H1 (cell line): ENCODE data around the gene ASCC3. TPM values are rescaled to one million over a fixed set of nuclear protein-coding genes. Genes with fewer than 3 reads are reported as not detected.

Experiments
- CTCF ChIA-PET: fragments of 300-600 bp; sonication (Branson Sonifier 250); formaldehyde crosslinking; loops from one replicate; lab custom pipeline; 2021; ENCODE audit not compliant: partially characterized antibody; lab: Charles Lee
- POLR2A ChIA-PET: fragments of 300-600 bp; sonication (Branson Sonifier 250); formaldehyde crosslinking; loops from one replicate; lab custom pipeline; 2021; ENCODE audit warnings: inconsistent platforms; ENCODE audit not compliant: partially characterized antibody; lab: Charles Lee
- DNase-seq, 2 experiments: peaks; one replicate each; pipeline versions ENCODE4 v3.0.0 to v3.0.0-alpha.2; 2010 to 2022; ENCODE audit warnings: low spot score in 2 of 2, low read depth in 1 of 2, mixed read lengths in 1 of 2
- FAIRE-seq: peaks from 2 replicates; lab custom pipeline; 2011; peaks lifted over from hg19 to GRCh38; lab: Jason Lieb, UNC
- H2AFZ ChIP-seq: 2 replicates; pipeline ENCODE4 v1.8.1; 2012; ENCODE audit warnings: low read length, inconsistent platforms
- H2AK5ac ChIP-seq: 2 replicates; pipeline ENCODE4 v1.6.1; 2013; ENCODE audit warnings: low read depth, low read length
- H2BK120ac ChIP-seq: replicated peaks from 2 replicates; pipeline ENCODE3; 2013; ENCODE audit warnings: low read depth, low read length, inconsistent platforms
- H2BK12ac ChIP-seq: 2 replicates; pipeline ENCODE4 v1.6.1; 2013; ENCODE audit warnings: low read depth, low read length
- H2BK15ac ChIP-seq: 2 replicates; pipeline ENCODE4 v1.6.1; 2013; ENCODE audit warnings: low read length
- H2BK20ac ChIP-seq: 2 replicates; pipeline ENCODE4 v1.6.1; 2013; ENCODE audit warnings: low read length
- H2BK5ac ChIP-seq: 2 replicates; pipeline ENCODE4 v1.6.1; 2013; ENCODE audit warnings: low read depth, low read length
- H3K14ac ChIP-seq: 2 replicates; pipeline ENCODE4 v1.6.1; 2013; ENCODE audit warnings: inconsistent platforms; ENCODE audit not compliant: insufficient read length
- H3K18ac ChIP-seq: 2 replicates; pipeline ENCODE4 v1.6.1; 2013; ENCODE audit warnings: low read length; ENCODE audit errors: extremely low read depth
- H3K23ac ChIP-seq: 2 replicates; pipeline ENCODE4 v1.6.1; 2013; ENCODE audit warnings: inconsistent platforms; ENCODE audit not compliant: insufficient read length
- H3K23me2 ChIP-seq: 2 replicates; pipeline ENCODE4 v1.6.1; 2013; ENCODE audit warnings: low read depth, low read length
- H3K27ac ChIP-seq: 2 replicates; pipeline ENCODE4 v1.6.1; 2011; ENCODE audit warnings: low read depth, low read length, inconsistent platforms
- H3K27me3 ChIP-seq, 4 experiments: replicated peaks in 1 of 4; 1 replicate in 1 of 4; 2 replicates in 3 of 4; pipeline versions ENCODE4 v1.6.1 to v1.8.1; 2011 to 2013; ENCODE audit warnings: low read length in 3 of 4, mild to moderate bottlenecking in 3 of 4, inconsistent platforms in 2 of 4, mixed read lengths in 2 of 4, moderate library complexity in 1 of 4; ENCODE audit not compliant: control insufficient read depth in 3 of 4, insufficient read depth in 3 of 4; ENCODE audit errors: extremely low read depth in 1 of 4
- H3K36me3 ChIP-seq, 4 experiments: 2 replicates each; pipeline versions ENCODE4 v1.6.1 to v1.8.1; 2011 to 2013; ENCODE audit warnings: mild to moderate bottlenecking in 4 of 4, low read length in 3 of 4, moderate library complexity in 2 of 4, control low read depth in 1 of 4, inconsistent platforms in 1 of 4; ENCODE audit not compliant: insufficient read depth in 4 of 4, control insufficient read depth in 2 of 4
- H3K4ac ChIP-seq: replicated peaks from 2 replicates; pipeline ENCODE3; 2013; ENCODE audit warnings: low read length, low read depth, mixed read lengths, inconsistent platforms; ENCODE audit not compliant: insufficient read length
- H3K4me1 ChIP-seq, 4 experiments: replicated peaks in 1 of 4; 1 replicate in 1 of 4; 2 replicates in 3 of 4; pipeline versions ENCODE4 v1.6.1 to v1.8.1; 2011 to 2013; ENCODE audit warnings: low read length in 3 of 4, inconsistent platforms in 2 of 4, mixed read lengths in 1 of 4; ENCODE audit not compliant: insufficient read depth in 4 of 4, control insufficient read depth in 3 of 4
- H3K4me2 ChIP-seq, 2 experiments: 2 replicates each; pipeline versions ENCODE4 v1.6.1 to v1.8.1; 2011 to 2013; ENCODE audit warnings: low read depth in 2 of 2, low read length in 2 of 2, control low read depth in 1 of 2, inconsistent platforms in 1 of 2, mild to moderate bottlenecking in 1 of 2; ENCODE audit not compliant: insufficient read depth in 1 of 2
- H3K4me3 ChIP-seq, 4 experiments: fragments of 200-600, 300-600 bp in 1 of 4; sonication (generic), shearing (Covaris generic), sonication (Bioruptor Twin) in 1 of 4; 2 replicates each; pipeline versions ENCODE4 v1.5.1 to v1.8.1; 2011 to 2016; ENCODE audit warnings: low read length in 4 of 4, low read depth in 3 of 4, control low read depth in 2 of 4, inconsistent platforms in 2 of 4, mild to moderate bottlenecking in 2 of 4, mixed read lengths in 1 of 4, moderate library complexity in 1 of 4; ENCODE audit not compliant: insufficient read depth in 2 of 4; ENCODE audit errors: extremely low read depth in 1 of 4
- H3K56ac ChIP-seq: replicated peaks from 2 replicates; pipeline ENCODE3; 2013; ENCODE audit warnings: low read depth, mild to moderate bottlenecking, mixed read lengths, low read length, inconsistent platforms; ENCODE audit not compliant: insufficient read length
- H3K79me1 ChIP-seq: 2 replicates; pipeline ENCODE4 v1.6.1; 2013; ENCODE audit warnings: low read depth, low read length, control low read depth
- H3K79me2 ChIP-seq, 2 experiments: 2 replicates each; pipeline versions ENCODE4 v1.6.1 to v1.8.1; 2012 to 2013; ENCODE audit warnings: low read length in 2 of 2, mild to moderate bottlenecking in 2 of 2, inconsistent platforms in 1 of 2; ENCODE audit not compliant: insufficient read depth in 2 of 2, control insufficient read depth in 1 of 2
- H3K9ac ChIP-seq, 4 experiments: replicated peaks in 1 of 4; 1 replicate in 1 of 4; 2 replicates in 3 of 4; pipeline versions ENCODE4 v1.6.1 to v1.8.1; 2011 to 2013; ENCODE audit warnings: low read depth in 3 of 4, low read length in 3 of 4, control low read depth in 2 of 4, mild to moderate bottlenecking in 2 of 4, moderate library complexity in 2 of 4, inconsistent platforms in 1 of 4; ENCODE audit errors: extremely low read depth in 1 of 4
- H3K9me3 ChIP-seq, 2 experiments: 2 replicates each; pipeline versions ENCODE4 v1.6.1 to v1.8.1; 2012 to 2013; ENCODE audit warnings: mild to moderate bottlenecking in 2 of 2, moderate library complexity in 2 of 2, control low read depth in 1 of 2, inconsistent platforms in 1 of 2, low read depth in 1 of 2, low read length in 1 of 2, mixed read lengths in 1 of 2; ENCODE audit not compliant: insufficient read depth in 2 of 2
- H4K20me1 ChIP-seq, 2 experiments: replicated peaks in 1 of 2; 2 replicates each; pipeline versions ENCODE3 to v1.8.1; 2011 to 2013; ENCODE audit warnings: inconsistent platforms in 2 of 2, low read length in 2 of 2, mild to moderate bottlenecking in 1 of 2; ENCODE audit not compliant: insufficient read depth in 2 of 2, control insufficient read depth in 1 of 2
- H4K5ac ChIP-seq: 2 replicates; pipeline ENCODE4 v1.6.1; 2013; ENCODE audit warnings: low read length, low read depth, mixed read lengths, inconsistent platforms; ENCODE audit not compliant: insufficient read length
- H4K8ac ChIP-seq: 2 replicates; pipeline ENCODE4 v1.8.0; 2013; ENCODE audit warnings: mild to moderate bottlenecking, moderate library complexity, low read length, inconsistent platforms; ENCODE audit not compliant: insufficient read depth; ENCODE audit errors: extremely low read depth
- H4K91ac ChIP-seq: replicated peaks from 2 replicates; pipeline ENCODE3; 2013; ENCODE audit warnings: low read length, mixed read lengths, inconsistent platforms; ENCODE audit not compliant: insufficient read length
- CTCF ChIP-seq, 3 experiments: IDR thresholded peaks; 1 replicate in 2 of 3; 2 replicates in 1 of 3; pipeline versions ENCODE4 v1.5.1 to v1.6.1; 2011; ENCODE audit warnings: low read length in 3 of 3, mild to moderate bottlenecking in 3 of 3, inconsistent platforms in 2 of 3, low read depth in 1 of 3, moderate library complexity in 1 of 3; ENCODE audit not compliant: insufficient read depth in 1 of 3; ENCODE audit errors: control extremely low read depth in 1 of 3
- MAX ChIP-seq: IDR thresholded peaks from 2 replicates; pipeline ENCODE4 v1.6.1; 2012; ENCODE audit warnings: inconsistent platforms
- RAD21 ChIP-seq, 2 experiments: IDR thresholded peaks in 1 of 2; conservative IDR thresholded peaks in 1 of 2; 2 replicates each; pipeline ENCODE4 v1.6.1; 2011; ENCODE audit warnings: low read depth in 2 of 2, low read length in 2 of 2, improper control_type of control experiment in 1 of 2, inconsistent platforms in 1 of 2, mild to moderate bottlenecking in 1 of 2, moderate library complexity in 1 of 2
- polyA plus RNA-seq, 7 experiments: library from polyadenylated mRNA; depleted of rRNA in 3 of 7; stranded (reverse) in 5 of 7; unstranded in 2 of 7; fragments of >200 nt in 5 of 7; fragments of 200-250 nt in 2 of 7; gene quantifications; 1 replicate in 5 of 7; 2 replicates in 1 of 7; 4 replicates in 1 of 7; pipeline versions ENCODE4 v1.2.1 to v1.2.3, GENCODE V29; 2011 to 2013; ENCODE audit warnings: missing spikeins in 2 of 7, mixed read lengths in 2 of 7
- total RNA-seq: library from RNA; stranded (reverse); fragmentation: NEBNext Ultra II Directional; extraction: Animal tissue kit (Norgen Biotek cat#: 25700); gene quantifications from 2 replicates; pipeline ENCODE4 v1.2.1, GENCODE V29; 2021

The ASCC3 gene
- total and polyA plus RNA-seq, 2 of the 8 experiments (the other 6 are each of a cell fraction or from before 2014, with no cell fraction given): 37.5 to 77.8 TPM

GRCh38 chr6:100573166-100573565, 308.0 kb downstream of the ASCC3 start:
- FAIRE-seq: no peak

More at GRCh38 chr6:100573166-100573565, 308.0 kb downstream of the ASCC3 start:
- Histone ChIP-seq H2BK15ac (no peak overlapping the region), H3K79me2 (no peaks in the 10 kb centered on the region), H4K8ac (no peak overlapping the region), H4K20me1 (no peaks in the 10 kb centered on the region), H3K4ac (no peak overlapping the region), H3K23ac (no peak overlapping the region), H3K36me3 (no peaks in the 10 kb centered on the region; a peak in 1 of 8 replicates), H2BK12ac (no peak overlapping the region), H3K27me3 (no peaks in the 10 kb centered on the region), H3K14ac (no peak overlapping the region), H2AK5ac (no peak overlapping the region), H4K5ac (no peak overlapping the region), H2BK20ac (no peak overlapping the region), H3K18ac (no peak overlapping the region), H3K9ac (no peak overlapping the region), H3K4me3 (no peak overlapping the region), H3K4me1 (no peaks in the 10 kb centered on the region), H2BK5ac (no peak overlapping the region), H3K9me3 (no peaks in the 10 kb centered on the region), H4K91ac (no peak overlapping the region), H3K23me2 (no peaks in the 10 kb centered on the region), H3K56ac (no peak overlapping the region), H3K4me2 (no peak overlapping the region), H3K27ac (no peak overlapping the region), H2AFZ (no peak overlapping the region), H3K79me1 (no peaks in the 10 kb centered on the region), H2BK120ac (no peak overlapping the region)
- no peak for DNase-seq
- POLR2A ChIA-PET: no interaction called here
- CTCF ChIA-PET: interaction anchor here (1.0 to 1.5 kb wide), 3 partner anchors 12 to 465 kb away, joined by 3 to 8 read pairs (median 7); no protein-coding TSS in a partner anchor
- TF ChIP-seq CTCF (IDR thresholded peaks at IDR 0.05; ENCODE audit: control extremely low read depth in 1 of 3, insufficient read depth in 1 of 3, low read depth in 1 of 3, low read length in 3 of 3): peak in 2 of 3 experiments; percentile 3 to 32; a peak in 2 of 4 replicates
- TF ChIP-seq RAD21 (IDR thresholded peaks at IDR 0.05 in 1 of 2, conservative IDR thresholded peaks at IDR 0.05 in 1 of 2; ENCODE audit: low read depth in 2 of 2, low read length in 2 of 2): peak in 1 of 2 experiments; percentile 9; a peak in 2 of 4 replicates
- no peak for TF ChIP-seq MAX
